ENCODE measurements around the gene CEP97.
A peak's percentile ranks its signal among the peaks of the same experiment; 100 is the strongest.

CEP97 gene

DNA sequence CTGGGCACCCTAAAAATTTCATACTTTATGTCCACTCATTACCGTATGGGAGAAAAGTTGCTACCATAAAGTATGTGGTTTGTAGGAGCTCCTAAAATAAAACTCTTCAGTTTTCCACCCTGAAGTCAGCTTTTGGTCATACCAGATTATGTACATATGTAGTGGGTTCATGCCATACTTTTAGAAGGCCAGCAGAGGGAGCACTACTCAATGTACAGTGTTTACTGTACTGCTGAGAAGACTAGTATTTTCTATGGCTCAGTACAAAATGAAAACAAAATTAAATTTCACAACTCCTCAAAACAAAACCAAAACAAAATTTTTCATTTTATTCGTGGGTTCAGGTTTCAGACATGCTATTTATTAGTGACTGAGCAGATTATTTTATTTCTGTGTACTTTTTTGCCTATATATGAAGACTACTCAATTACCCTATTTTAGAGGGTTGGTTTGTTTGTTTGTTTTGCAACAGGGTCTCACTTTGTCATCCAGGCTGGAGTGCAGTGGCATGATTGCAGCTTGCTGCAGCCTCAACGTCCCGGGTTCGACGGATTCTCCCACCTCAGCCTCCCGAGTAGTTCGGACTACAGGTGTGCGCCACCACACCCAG lies 78.9 kb downstream of the CEP97 start:
- Mint-ChIP-seq H3K27ac (peak overlapping the region; percentile 71), H3K9me3 (no peaks in the 10 kb centered on the region), H3K4me3 (no peak overlapping the region), H3K4me1 (peaks cover 12% of the 10 kb centered on the region), H3K36me3 (peaks cover 44% of the 10 kb centered on the region), H3K27me3 (no peaks in the 10 kb centered on the region)
- DNase-seq: peak; percentile 70
- CTCF ChIA-PET: interaction anchor here (0.7 to 19.7 kb wide), 25 partner anchors 9 to 733 kb away, joined by 3 to 321 read pairs (median 4); partner anchors contain the start of genes NXPE3 and PCNP

DNA sequence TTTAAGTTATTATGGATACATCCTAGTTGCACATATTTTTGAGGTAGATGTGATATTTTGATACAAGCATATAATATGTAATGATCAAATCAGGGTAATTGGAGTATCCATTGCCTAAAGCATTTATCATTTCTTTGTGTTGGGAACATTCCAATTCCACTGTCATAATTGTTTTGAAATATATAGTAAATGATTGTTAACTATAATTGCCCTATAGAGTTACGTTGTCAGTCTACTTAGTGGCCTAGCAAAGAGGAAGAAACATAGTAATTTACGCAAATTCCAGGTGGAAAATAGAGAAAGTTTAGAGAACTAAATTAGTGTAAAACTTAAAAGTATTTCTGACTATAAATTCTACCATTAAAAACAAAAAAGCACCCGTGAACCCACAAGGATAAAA lies 79.5 kb downstream of the CEP97 start:
- no peak overlapping the region for H3K27ac Mint-ChIP-seq
- no peaks in the 10 kb centered on the region for H3K9me3 Mint-ChIP-seq
- H3K27me3 Mint-ChIP-seq: no peaks in the 10 kb centered on the region
- peaks cover 43% of the 10 kb centered on the region for H3K36me3 Mint-ChIP-seq
- CTCF ChIA-PET: interaction anchor here (1.4 to 19.7 kb wide), 7 partner anchors 9 to 425 kb away, joined by 5 to 321 read pairs (median 9); no protein-coding TSS in a partner anchor
- no peak for DNase-seq
- H3K4me3 Mint-ChIP-seq: no peak overlapping the region
- H3K4me1 Mint-ChIP-seq: peaks cover 14% of the 10 kb centered on the region

DNA sequence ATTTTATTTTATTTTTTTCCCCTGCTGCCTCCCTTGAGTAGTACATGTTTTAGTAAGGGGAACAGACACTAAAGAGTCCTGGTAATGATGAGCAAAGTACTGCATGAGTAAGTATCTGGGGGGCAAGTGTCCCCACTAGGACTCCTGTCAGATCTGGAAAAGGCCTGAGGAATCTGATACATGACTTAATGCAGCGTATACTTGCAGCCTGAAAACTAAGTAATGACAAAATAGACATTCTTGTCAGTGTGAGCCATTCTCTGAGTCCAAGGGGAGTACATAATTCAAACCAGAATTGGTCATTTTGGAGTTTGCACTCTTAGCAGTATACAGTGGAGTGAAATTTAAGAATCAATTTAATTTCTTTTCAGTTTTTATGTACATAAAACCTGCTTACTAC lies 82.1 kb downstream of the CEP97 start:
- CTCF ChIA-PET: interaction anchor here (2.5 to 19.7 kb wide), 3 partner anchors 8 to 422 kb away, joined by 9 to 321 read pairs (median 25); no protein-coding TSS in a partner anchor
- Mint-ChIP-seq H3K4me1 (peaks cover 38% of the 10 kb centered on the region), H3K4me3 (no peak overlapping the region), H3K9me3 (no peaks in the 10 kb centered on the region), H3K27ac (no peak overlapping the region), H3K36me3 (peaks cover 31% of the 10 kb centered on the region), H3K27me3 (no peaks in the 10 kb centered on the region)
- no peak for DNase-seq

DNA sequence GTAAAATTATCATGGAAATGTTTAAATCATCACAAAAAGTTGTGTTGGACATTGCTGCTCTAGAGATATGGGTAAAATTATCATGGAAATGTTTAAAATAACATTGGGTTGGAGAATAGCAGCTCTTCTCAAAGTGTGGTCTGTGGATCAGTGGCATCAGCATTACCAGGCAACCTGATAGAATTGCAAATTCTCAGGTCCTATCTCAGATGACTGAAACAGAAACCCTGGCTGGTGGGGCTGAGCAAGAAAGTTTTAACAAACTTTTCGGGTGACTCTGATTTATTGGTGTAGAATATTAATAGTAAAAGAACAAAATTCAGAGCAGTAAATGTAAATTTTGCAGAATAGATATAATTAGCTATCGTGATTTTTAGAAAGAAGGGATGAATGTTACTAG lies 83.5 kb downstream of the CEP97 start:
- DNase-seq: no peak
- Mint-ChIP-seq H3K4me3 (no peak overlapping the region), H3K9me3 (no peaks in the 10 kb centered on the region), H3K36me3 (peaks cover 34% of the 10 kb centered on the region), H3K27ac (no peak overlapping the region), H3K4me1 (peaks cover 43% of the 10 kb centered on the region), H3K27me3 (no peaks in the 10 kb centered on the region)
- CTCF ChIA-PET: interaction anchor here (0.8 to 19.7 kb wide), 5 partner anchors 15 to 421 kb away, joined by 3 to 321 read pairs (median 5); no protein-coding TSS in a partner anchor

DNA sequence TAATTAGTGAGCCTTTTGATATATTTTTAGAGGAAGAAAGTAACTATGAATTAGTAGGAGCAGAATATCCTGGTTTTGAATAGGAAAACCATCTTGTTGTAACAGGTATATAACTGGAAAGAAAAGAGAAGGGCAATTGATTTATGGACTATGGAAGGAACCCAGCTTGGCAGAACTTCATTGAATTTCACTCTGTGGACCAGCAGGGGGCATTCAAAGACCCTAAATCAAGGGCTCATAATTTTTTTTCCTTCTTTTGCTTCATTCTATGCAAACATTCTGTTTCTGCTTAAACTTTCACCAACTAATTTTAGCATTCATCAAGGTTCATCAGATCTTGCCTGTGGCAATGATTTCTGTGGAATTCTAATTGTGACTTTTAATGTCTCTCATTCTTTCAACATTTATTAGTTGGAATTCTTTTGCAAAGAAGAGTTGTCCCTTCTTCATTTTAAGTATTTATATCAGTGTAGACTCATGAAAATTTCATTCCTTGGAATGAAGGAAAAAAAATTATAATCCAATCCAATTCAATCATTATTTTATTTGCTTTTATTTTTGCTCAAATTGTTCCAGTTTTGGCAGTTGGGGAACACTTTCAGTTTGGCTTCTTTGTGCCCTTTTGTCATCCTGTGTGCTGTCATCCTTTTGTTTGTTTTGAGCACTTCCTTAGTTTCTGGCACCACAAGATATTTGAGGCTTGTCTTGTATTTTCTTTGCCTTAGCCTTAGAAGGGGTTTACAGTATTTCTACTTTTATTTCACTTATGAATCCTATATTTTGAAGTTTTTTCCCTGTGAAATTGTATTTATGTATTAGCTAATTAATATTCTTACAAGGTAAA lies 85.0 kb downstream of the CEP97 start:
- Mint-ChIP-seq H3K36me3 (peaks cover 24% of the 10 kb centered on the region), H3K9me3 (no peaks in the 10 kb centered on the region), H3K27me3 (no peaks in the 10 kb centered on the region), H3K4me3 (no peak overlapping the region), H3K27ac (peak overlapping the region; percentile 26), H3K4me1 (peaks cover 48% of the 10 kb centered on the region)
- peak; percentile 44 for DNase-seq
- CTCF ChIA-PET: interaction anchor here (0.9 to 19.7 kb wide), 9 partner anchors 8 to 419 kb away, joined by 3 to 321 read pairs (median 4); partner anchors contain the start of gene NFKBIZ

DNA sequence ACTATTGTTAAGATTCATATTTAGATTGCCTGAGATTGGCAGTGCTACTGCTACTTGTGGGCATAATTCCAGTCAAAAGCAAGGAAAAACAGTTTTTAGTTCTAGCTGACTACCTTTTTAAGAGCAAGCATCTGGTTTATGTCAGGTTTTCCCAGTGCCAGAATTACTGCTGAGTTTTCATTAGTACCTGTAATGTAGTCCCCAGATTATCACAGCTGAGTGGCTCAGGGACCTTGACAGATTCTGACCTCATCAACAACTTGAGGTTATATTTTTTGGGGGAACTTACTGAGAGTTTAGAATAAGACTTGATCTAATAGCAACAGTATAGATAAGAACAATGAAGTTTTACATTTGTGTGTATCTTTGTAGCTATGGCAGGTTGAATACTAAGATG lies 85.6 kb downstream of the CEP97 start:
- H3K9me3 Mint-ChIP-seq: no peaks in the 10 kb centered on the region
- no peaks in the 10 kb centered on the region for H3K27me3 Mint-ChIP-seq
- CTCF ChIA-PET: interaction anchor here (0.7 to 19.7 kb wide), 8 partner anchors 12 to 419 kb away, joined by 3 to 321 read pairs (median 4); partner anchors contain the start of gene NFKBIZ
- peaks cover 20% of the 10 kb centered on the region for H3K36me3 Mint-ChIP-seq
- peak overlapping the region; percentile 9 for H3K27ac Mint-ChIP-seq
- DNase-seq: no peak
- no peak overlapping the region for H3K4me3 Mint-ChIP-seq
- H3K4me1 Mint-ChIP-seq: peaks cover 52% of the 10 kb centered on the region

DNA sequence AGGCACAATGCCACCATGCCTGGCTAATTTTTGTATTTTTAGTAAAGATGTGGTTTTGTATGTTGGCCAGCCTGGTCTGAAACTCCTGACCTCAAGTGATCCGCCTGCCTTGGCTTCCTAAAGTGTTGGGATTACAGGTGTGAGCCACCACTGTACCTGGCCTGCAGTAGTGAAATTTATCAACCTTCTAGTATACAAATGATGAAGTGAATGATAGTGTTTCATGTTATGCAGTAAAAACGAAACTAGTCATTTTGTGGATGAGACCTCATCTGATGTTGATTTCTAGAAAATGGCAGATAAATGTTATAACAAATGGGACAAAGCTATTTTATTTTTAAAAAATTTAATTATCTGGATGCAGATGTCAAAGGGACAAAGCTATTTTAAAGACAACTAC lies 87.5 kb downstream of the CEP97 start:
- H3K4me1 Mint-ChIP-seq: peaks cover 54% of the 10 kb centered on the region
- peaks cover 21% of the 10 kb centered on the region for H3K36me3 Mint-ChIP-seq
- no peak for DNase-seq
- H3K4me3 Mint-ChIP-seq: no peak overlapping the region
- CTCF ChIA-PET: interaction anchor here (1.2 to 19.7 kb wide), 4 partner anchors 10 to 417 kb away, joined by 3 to 321 read pairs (median 12); no protein-coding TSS in a partner anchor
- H3K27ac Mint-ChIP-seq: no peak overlapping the region
- H3K9me3 Mint-ChIP-seq: no peaks in the 10 kb centered on the region
- no peaks in the 10 kb centered on the region for H3K27me3 Mint-ChIP-seq

DNA sequence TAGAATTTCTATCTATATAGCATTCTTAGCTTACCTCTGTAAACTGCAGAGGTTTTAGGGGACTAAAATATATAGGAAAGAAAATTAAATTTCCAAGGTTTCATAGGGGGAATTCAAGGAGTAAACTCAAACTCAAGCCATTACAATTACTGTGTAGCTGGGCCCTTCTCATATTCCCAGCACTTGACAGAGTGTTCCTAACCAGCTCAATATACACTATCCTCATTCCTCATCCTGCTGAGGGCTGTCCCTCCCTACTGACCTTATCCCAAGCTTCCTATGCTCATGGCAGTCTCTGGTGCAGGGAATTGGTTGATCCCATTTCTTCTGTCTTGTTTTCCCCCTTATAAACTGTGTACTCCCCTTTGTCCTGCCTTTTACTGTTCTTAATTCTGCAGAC lies 88.5 kb downstream of the CEP97 start:
- H3K27me3 Mint-ChIP-seq: no peaks in the 10 kb centered on the region
- H3K4me1 Mint-ChIP-seq: peaks cover 54% of the 10 kb centered on the region
- no peak for DNase-seq
- H3K4me3 Mint-ChIP-seq: no peak overlapping the region
- H3K36me3 Mint-ChIP-seq: peaks cover 25% of the 10 kb centered on the region
- no peaks in the 10 kb centered on the region for H3K9me3 Mint-ChIP-seq
- CTCF ChIA-PET: interaction anchor here (1.1 to 19.7 kb wide), 6 partner anchors 9 to 416 kb away, joined by 3 to 321 read pairs (median 5); no protein-coding TSS in a partner anchor
- H3K27ac Mint-ChIP-seq: no peak overlapping the region

DNA sequence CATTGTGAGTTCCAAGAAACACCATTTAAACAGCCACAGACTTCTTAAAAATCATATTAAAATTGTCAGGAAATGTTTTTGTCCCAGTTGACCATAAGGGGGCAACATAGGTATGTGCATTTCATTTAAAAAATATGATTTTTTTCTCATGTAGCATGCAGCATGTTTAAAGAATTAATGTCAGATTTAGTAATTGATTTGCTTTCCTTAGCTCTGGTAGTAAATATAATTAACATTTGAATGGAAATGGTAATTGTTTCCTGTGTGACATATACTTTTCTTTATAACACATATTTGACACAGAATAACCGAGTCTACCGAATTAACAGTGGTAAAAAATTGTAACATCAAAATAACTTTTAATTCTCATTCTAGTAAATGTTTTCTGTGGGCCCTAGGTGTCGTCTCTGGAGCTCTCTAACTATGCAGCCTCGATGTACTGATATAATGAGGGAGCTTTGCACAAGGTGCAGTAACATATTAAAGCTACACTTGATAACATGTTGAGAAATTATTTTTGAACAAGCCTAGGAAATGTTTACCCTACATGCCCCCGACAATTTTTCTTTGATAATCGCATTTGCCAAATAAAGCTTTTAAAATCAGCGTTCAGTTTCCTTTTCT lies 89.5 kb downstream of the CEP97 start:
- peaks cover 28% of the 10 kb centered on the region for H3K36me3 Mint-ChIP-seq

DNA sequence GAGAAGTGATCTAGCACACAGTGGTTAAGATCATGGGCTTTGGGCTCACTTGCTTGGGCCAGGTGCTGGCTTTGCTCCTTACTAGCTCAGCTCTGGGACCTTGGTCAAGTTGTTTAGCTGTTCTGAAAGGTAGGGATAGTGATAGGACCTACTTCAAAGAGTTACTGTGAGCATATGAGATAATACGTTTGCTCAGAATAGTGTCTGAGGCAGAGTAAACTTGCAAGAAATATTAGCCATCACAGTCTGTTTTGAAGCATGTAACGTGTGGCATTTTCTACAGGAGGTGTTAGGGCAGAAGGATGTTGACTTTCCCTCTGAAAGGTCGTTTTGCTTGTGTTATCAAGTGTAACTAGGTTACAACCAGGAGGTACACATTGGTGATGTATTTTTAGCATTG lies 90.4 kb downstream of the CEP97 start:
- CTCF ChIA-PET: interaction anchor here (0.7 to 19.7 kb wide), 10 partner anchors 7 to 414 kb away, joined by 3 to 321 read pairs (median 4); partner anchors contain the start of gene NFKBIZ
- H3K27me3 Mint-ChIP-seq: no peaks in the 10 kb centered on the region
- no peak for DNase-seq
- no peak overlapping the region for H3K4me3 Mint-ChIP-seq
- H3K4me1 Mint-ChIP-seq: peaks cover 43% of the 10 kb centered on the region
- peaks cover 32% of the 10 kb centered on the region for H3K36me3 Mint-ChIP-seq
- no peak overlapping the region for H3K27ac Mint-ChIP-seq
- H3K9me3 Mint-ChIP-seq: no peaks in the 10 kb centered on the region

More for the DNA sequence above, 89.5 kb downstream of the CEP97 start:
- DNase-seq: no peak
- Mint-ChIP-seq H3K4me3 (no peak overlapping the region), H3K4me1 (peaks cover 50% of the 10 kb centered on the region), H3K9me3 (no peaks in the 10 kb centered on the region), H3K27ac (no peak overlapping the region), H3K27me3 (no peaks in the 10 kb centered on the region)
- CTCF ChIA-PET: interaction anchor here (0.7 to 19.7 kb wide), 15 partner anchors 8 to 723 kb away, joined by 3 to 321 read pairs (median 4); partner anchors contain the start of gene NFKBIZ

DNA sequence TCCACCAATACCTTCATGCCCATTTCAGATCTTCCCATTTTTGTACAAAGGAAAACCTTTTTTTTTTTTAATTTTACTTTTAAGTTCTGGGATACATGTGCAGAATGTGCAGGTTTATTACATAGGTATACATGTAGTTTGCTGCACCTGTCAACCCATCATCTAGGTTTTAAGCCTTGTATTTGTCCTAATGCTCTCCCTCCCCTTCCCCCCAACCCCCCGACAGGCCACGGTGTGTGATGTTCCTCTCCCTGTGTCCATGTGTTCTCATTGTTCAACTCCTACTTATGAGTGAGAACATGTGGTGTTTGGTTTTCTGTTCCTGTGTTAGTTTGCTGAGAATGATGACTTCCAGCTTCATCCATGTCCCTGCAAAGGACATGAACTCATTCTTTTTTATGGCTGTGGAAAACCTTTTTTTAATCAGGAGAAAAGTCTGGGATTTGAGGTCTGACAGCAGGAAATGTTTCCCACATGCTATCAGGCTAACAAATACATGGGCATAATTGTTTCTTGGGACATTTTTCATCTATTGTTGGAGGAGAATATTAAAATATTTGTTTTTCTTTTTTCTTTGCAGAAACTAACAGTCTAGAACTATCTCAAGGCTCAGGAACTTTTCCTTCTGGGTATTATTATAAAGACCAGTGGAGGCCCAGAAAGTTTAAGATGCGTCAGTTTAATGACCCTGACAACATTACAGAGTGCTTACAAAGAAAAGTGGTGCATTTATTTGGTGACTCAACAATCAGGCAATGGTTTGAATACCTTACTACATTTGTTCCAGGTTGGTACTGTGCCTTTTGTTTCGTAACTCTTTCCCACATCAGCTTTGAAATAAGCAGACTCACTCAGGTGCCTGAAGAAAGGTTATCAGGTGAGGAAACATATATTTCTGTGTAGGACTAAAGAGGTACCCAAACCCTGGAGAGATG lies 92.1 kb downstream of the CEP97 start:
- no peak overlapping the region for H3K27ac Mint-ChIP-seq
- DNase-seq: no peak

DNA sequence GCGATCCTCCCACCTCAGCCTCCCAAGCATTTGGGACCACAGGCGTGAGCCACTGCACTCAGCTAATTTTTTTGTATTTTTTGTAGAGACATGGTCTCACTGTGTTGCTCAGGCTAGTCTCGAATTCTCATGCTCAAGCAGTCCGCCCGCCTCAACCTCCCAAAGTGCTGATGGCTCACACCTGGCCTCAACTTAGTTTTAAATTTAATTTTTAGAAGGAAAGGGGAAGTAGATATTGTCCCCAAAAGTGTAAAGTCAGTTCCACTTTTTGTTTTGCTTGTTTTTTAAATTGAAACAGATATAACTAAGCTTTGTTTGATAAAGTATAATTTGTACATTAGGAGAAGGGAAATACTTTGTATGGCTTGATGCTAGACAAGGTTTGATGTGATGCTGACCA lies 93.6 kb downstream of the CEP97 start:
- CTCF ChIA-PET: interaction anchor here (0.7 to 19.7 kb wide), 6 partner anchors 9 to 411 kb away, joined by 3 to 321 read pairs (median 4); partner anchors contain the start of gene NFKBIZ
- DNase-seq: no peak
- Mint-ChIP-seq H3K4me1 (peaks cover 23% of the 10 kb centered on the region), H3K36me3 (peaks cover 50% of the 10 kb centered on the region), H3K4me3 (no peak overlapping the region), H3K27me3 (no peaks in the 10 kb centered on the region), H3K27ac (no peak overlapping the region), H3K9me3 (no peaks in the 10 kb centered on the region)

More for the DNA sequence above, 92.1 kb downstream of the CEP97 start:
- H3K4me1 Mint-ChIP-seq: peaks cover 28% of the 10 kb centered on the region
- CTCF ChIA-PET: interaction anchor here (1.1 to 19.7 kb wide), 4 partner anchors 7 to 413 kb away, joined by 3 to 321 read pairs (median 4); partner anchors contain the start of gene NFKBIZ
- no peaks in the 10 kb centered on the region for H3K9me3 Mint-ChIP-seq
- no peak overlapping the region for H3K4me3 Mint-ChIP-seq
- H3K27me3 Mint-ChIP-seq: no peaks in the 10 kb centered on the region
- peaks cover 41% of the 10 kb centered on the region for H3K36me3 Mint-ChIP-seq
